Activated CD4-positive, alpha-beta T cell treated with anti-CD3 and anti-CD28 coated beads for 24 hours (primary cell): ENCODE data around the gene GALNT17.

Experiments used
- DNase-seq, 2 donors: peaks; one replicate each; pipeline ENCODE4 v3.0.0-alpha.2; 2020; ENCODE audit warnings: low read depth in 2 of 2

GALNT17 gene

DNA sequence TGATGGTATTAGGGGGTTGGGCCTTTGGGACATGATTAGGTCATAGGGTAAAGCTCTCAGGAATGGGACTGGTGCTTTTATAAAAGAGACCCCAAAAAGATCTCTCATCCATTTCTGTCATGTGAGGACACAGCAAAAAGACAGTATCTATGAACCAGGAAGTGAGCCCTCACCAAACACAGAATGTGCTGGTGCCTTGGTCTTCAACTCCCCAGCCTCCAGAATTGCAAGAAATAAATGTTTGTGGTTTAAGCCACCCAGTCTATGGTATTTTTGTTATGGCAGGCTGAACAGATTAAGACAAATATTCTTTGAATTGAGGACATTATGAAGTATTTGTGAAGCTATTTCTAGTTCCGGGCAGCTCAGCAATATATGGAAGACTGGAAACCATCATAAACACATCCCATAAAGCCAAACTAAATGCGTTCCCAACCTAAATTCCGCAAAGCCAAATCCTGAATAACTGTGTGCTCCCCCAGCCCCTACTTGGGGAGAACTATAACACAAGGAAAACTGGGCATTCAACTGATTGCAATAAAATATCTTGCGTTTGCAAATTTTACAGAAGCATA is 153.7 kb downstream of the GALNT17 start:
- DNase-seq, result no peak

DNA sequence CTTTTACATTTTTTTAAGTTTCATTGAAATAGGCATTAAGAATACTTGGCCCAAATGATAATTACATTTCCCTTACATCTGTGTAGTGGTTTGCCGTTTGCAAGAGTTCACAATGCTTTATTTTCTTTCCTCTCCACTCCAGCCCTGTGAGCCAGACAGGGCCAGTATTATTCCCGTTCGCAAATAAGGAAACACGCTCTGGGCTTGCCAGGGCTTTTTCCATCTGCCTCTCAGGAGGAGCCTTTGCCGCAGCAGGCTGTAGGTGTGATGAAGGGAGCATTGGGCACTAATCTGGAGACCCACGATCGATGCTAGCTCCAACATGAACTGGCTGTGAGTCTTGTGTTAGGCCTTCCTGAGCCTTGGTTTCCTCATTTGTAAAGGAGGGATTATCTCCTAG is 154.4 kb downstream of the GALNT17 start:
- DNase-seq, result no peak

DNA sequence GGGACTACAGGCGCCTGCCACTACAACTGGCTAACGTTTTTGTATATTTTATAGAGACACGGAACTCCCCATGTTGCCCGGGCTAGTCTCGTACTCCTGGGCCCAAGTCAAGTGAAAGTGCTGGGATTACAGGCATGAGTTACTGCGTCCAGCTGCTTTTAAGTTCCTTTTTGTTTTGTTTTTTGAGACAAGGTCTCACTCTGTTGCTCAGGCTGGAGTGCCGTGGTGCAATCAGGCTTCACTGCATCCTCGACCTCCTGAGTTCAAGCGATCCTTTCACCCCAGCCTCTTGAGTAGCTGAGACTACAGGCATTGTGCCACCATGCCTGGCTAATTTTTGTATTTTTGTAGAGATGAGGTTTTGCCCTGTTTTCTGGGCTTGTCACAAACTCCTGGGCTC is 155.0 kb downstream of the GALNT17 start:
- no peak for DNase-seq

DNA sequence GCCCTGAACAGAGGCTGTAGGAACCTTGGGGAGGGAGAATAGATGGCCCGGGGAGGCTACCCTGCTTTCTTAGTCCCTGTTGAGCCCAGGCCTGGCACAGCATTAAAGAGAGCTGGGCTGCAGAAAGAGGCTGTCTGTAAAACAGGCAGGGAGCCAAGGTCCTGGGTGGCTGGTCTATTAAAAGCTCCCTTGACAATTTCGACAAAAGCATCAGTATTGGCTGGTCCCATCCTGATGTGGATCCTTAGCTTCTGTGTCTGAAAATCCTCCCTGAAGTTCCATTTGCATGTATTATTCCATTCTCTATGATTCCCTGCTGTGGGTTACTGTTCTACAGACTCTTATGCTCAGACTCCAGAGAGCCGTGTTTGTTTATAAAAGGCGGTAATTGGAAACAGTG is 158.5 kb downstream of the GALNT17 start:
- no peak for DNase-seq

DNA sequence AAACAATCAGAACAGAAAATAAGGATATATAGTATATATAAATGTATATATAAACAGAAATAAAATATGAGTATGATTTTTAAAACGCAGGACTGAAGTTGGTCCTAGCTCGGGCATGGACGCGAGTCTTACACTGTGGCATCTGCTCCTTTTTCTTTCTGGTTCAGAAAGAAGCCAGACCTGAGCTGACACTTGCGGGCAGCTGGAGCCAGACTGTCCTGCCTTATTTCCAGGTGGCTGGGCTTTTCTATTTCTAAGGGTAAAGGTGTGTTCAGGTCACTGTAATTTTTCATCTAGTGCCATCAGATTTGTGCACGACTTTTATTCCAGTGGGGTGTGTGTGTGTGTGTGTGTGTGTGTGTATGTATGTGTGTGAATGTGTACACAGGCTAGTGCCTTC is 166.4 kb downstream of the GALNT17 start:
- DNase-seq, result no peak

GRCh38 chr7:71300086-71300485 is 168.1 kb downstream of the GALNT17 start:
- no peak for DNase-seq

GRCh38 chr7:71300603-71301002 is 168.7 kb downstream of the GALNT17 start:
- no peak for DNase-seq

DNA sequence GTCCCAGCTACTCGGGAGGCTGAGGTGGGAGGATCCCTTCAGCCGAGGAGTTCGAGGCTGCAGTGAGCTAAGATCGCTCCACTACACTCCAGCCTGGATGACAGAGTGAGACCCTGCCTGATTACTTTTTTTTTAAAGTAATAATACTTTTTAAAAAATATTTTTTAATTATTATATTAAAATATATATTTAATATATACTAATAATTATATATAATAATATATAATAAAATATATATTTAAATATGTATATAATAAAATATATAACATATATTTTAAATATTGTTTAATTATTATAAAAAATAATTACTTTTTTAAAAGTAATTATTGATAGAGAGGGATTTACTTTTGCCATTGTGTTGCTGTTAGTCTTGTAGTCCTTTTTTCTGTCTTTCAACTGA is 169.2 kb downstream of the GALNT17 start:
- no peak for DNase-seq

- no peak for DNase-seq
Observed at GRCh38 chr7:71303566-71303965, 171.6 kb downstream of the GALNT17 start.

DNA sequence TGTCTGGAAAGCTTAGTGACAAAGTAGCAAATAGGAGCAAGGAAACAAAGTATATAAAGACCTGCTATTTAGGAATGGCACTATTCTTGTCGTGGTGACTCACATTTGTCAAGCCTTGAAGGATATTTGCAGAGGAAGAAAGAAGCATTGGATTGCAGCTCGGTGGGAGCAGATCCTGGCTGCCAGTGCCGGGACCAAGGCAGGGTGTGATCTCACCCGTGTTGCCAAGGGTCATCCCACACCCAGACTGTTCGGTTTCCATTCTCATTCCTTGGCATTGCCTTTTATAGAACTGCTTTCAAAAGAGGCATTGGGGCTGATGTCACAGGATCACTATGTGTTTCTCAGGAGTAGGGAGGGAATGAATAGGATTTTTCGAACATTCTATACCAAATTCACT is 176.2 kb downstream of the GALNT17 start:
- DNase-seq, result no peak

DNA sequence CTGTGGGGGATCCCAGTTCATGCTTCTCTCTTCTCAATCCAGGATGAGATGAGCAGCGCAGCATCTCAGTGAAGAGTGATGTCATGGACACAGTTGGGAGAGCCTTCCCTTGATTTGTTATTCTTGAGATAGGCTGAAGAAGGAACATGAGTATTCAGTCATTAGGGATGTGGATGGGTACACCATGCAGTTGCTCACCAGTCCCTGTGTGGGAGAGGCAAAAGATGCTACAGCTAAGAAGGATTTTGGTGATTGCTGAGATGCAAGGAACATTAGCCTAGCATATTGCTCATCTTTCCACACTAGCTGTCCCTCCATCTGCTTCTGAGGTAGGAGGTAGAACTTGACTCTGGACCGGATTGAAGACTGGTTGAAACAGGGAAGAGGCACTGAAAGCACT is 179.6 kb downstream of the GALNT17 start:
- no peak for DNase-seq

DNA sequence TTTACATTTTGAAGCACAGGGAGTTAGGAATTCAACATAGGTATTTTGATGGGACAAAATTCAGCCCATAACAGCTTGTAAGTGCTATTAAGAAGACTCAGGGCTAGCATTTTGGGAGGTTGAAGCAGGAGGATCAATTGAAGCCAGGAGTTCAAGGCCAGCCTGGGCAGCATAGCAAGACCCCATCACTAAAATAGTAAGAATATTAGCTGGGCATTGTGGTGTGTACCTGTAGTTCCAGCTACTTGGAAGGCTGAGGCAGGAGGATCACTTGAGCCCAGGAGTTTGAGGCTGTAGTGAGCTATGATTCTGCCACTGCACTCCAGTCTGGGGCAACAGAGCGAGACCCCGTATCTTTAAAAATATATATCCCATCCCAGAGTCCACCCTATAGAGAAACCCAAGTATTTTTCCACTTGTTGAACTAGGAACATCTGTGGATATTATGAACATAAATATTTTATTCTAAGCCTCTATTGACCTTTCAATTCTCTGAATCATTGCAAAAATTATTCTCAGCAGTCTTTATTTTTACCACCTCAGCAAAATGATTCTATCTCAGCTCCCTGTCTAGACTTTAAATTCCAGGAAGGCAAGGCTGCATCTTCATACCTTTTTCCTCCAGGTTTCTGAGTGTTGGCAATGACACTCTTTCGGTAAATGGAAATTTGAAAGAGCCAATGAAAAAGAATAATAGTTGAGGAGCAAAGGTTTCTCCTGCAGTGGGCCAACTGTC is 181.0 kb downstream of the GALNT17 start:
- DNase-seq, result no peak

DNA sequence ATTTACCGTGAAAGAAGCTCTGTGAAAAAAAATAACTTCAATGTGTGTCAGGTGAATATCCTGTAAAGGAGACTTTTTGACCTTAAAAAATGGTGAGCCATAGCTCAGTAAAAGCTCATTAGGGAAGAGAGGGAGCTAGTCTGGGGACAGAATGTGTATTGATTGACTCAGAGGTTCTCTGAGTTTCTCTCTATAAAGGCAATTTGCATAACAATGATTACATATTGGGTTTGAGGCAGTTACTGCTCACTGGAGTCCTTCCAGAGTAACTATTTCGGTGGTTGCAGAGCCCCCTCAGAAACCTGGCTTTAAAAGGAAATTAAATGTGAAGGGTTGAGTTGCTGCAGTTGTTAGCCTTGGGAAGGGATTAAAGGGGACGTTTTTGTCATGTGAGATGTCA is 181.6 kb downstream of the GALNT17 start:
- no peak for DNase-seq

GRCh38 chr7:71320916-71321315 is 189.0 kb downstream of the GALNT17 start:
- DNase-seq, result no peak

DNA sequence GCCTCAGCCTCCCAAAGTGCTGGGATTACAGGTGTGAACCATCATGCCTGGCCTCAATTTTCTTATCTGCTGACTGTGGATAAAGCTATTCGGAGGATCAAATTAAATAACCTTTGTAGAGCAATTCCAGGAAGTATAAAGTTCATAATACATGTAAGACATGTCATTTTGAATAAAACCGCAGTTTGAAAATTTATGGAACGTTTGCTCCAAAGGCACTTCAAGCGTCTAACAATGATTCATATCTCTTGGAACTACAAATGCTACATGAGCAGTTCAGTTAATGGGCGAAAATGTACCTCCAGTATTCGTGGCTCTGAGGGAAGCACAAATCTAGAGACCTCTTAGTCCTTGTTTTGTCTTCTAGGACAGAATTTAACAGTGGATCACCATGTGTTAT is 190.3 kb downstream of the GALNT17 start:
- DNase-seq, result no peak

DNA sequence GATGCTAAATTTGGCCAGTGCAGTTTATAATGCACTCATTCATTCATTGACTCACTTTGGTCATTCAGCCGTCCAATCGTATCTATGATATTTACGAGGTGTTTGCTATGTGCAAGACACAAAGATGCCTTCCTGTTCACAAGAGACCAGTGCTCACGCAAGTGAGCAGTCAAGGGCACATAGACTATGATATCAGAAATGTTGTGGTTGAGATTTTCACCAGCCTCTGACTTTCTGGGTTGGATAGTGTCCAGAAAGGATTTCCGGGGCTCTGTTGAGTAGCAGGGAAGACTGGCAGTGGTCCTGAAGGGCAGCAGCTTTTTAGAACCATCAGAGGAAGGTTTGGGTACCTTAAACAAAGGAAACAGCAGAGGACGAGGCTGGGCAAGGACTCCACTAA is 191.8 kb downstream of the GALNT17 start:
- DNase-seq, result no peak

DNA sequence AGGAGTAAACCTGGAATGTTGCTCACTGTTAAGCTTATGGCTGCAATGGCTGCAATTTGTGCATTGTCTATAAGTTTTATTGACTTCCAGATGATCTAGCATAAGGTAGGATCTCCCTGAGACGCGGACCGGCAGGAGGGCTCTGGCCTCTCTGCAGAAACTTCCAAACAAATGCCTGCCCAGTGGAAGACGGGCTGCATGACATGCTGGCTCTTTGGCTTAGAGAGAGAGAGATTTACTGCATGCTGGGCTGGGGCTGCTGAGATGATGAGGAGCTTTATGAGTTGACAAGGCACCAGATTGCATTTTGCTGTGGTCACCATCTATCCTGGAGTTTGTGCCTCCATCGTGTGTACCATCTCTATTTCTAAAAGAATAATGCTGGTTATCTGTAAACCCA is 193.2 kb downstream of the GALNT17 start:
- no peak for DNase-seq

DNA sequence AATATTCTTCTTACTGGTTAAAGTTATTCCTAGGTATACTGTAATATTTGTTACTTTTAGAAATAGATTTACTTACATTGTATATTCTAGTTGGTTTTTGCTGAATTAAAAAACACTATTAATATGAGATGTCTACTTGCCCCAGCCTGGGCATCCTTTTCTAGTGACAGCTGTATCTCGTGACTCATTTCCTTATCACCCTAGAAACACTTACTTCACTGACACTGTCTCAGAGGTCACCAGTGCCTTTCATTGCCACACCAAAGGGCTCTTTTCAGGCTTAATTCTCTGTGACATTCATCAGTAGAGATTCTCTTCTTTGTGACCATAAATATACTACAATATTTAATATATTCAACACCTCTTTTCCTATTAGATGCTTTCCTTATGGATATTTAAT is 194.7 kb downstream of the GALNT17 start:
- no peak for DNase-seq

DNA sequence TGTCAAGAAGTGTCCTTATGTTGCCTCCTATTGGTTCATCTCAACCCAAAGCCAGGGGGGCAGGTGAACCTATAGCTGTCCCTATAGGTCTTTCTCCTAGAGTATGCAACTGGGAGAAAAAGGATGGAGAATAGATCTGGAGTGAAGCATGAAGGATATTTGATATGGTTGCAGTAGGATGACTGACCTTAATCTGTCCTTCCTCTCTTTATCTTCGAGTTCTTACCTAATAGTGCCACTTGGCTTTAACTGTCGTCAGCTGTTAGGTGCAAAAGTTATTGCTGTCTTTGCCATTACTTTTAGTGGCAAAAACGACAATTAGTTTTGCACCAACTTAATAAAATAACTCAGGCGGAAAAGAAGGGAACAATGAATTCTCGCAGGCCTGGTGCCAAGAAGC is 196.0 kb downstream of the GALNT17 start:
- DNase-seq, result no peak

- DNase-seq, result no peak
Observed at GRCh38 chr7:71329030-71329660, 197.2 kb downstream of the GALNT17 start.

DNA sequence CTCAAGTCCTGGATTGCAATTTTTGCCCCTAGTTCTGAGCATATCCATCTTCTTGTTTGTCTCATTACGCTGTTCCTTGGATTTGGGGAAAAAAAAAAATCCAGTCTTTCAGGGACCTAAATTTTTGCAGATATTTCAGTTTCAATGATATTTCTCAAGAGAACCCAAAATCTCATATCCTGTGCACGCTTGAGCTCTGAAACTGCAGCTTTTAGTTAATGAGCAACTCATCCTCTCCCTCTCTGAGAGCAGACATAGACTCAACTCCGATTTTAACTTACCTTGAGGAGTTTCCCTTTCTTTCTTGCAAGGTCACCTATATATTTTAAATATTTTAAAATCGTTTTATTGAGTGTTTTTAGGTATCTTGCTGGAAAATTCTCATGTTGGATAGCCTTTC is 200.3 kb downstream of the GALNT17 start:
- no peak for DNase-seq

GRCh38 chr7:71334541-71334940 is 202.6 kb downstream of the GALNT17 start:
- DNase-seq, result no peak

DNA sequence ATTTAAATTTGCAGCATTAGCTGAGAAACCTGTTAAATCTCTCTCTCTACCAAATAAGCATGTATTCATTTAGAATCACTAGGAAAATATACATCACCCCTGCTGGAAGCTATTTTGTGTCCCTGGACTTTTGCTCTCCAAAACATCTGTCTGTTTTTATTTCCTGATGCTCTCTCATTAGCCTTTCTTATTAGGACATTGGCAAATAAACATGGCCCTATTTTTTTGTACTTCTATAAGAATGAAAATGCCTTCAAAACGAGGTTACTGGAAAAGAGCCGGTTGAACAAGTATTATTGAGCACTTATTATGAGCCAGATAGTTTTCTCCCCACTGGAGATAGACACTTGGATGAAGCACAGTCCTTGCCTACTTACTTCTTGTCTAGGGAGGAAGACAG is 206.9 kb downstream of the GALNT17 start:
- no peak for DNase-seq
